Measurements from ENCODE around the gene KCTD18.

The KCTD18 gene

DNA sequence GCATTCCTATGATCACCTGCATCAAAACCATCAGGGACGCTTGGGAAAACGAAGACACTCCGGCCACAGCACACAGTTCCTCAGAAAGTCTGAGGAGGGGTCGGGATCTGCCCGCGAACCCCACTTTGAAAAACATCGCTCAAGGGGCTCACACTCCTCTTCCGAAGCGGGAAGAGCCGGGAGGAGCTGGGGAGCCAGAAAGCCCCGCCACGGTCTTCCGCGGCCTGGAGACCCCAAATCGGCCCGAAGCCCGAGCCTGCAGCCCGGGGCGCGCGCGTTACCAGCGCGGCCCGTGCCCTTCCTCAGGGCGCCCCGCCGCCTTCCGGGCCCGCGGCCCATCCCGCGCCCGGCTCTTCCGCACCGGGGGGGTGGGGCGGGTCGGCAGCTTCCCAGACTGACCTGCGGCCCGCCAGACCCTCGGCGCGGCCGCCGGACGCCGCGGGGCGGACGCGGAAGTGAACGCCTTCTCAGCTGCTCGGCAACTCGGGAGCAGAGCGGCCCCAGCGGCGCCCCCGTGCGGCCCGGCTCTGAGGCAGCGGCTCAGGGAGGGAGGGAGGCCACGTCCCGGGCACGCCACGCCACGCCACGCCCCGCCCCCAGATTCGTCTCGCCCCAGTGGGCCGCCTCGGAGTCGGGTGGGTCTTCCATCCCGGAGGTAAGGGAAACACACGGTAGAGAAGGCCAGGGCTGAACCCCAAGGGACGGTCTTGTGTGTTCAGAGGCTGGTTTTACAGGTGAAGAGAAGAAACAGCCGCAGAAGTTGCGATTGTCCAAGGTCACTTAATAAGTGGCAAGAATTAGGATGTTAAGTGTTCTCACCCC is at the start of gene KCTD18:
Gene KCTD18 (minus strand): TSS at position 457 of the 822 bp plus-strand sequence. CDS start 3,052 bp downstream, outside the sequence.
- H3K27ac ChIP-seq = peak within 1 kb of the TSS; percentile 66
- TF ChIP-seq ZFX (IDR thresholded peaks at IDR 0.05; ENCODE audit: borderline replicate concordance) = no peak
- TF ChIP-seq, protein P1, sequence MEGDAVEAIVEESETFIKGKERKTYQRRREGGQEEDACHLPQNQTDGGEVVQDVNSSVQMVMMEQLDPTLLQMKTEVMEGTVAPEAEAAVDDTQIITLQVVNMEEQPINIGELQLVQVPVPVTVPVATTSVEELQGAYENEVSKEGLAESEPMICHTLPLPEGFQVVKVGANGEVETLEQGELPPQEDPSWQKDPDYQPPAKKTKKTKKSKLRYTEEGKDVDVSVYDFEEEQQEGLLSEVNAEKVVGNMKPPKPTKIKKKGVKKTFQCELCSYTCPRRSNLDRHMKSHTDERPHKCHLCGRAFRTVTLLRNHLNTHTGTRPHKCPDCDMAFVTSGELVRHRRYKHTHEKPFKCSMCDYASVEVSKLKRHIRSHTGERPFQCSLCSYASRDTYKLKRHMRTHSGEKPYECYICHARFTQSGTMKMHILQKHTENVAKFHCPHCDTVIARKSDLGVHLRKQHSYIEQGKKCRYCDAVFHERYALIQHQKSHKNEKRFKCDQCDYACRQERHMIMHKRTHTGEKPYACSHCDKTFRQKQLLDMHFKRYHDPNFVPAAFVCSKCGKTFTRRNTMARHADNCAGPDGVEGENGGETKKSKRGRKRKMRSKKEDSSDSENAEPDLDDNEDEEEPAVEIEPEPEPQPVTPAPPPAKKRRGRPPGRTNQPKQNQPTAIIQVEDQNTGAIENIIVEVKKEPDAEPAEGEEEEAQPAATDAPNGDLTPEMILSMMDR (IDR thresholded peaks at IDR 0.05) = peak; percentile 97

DNA sequence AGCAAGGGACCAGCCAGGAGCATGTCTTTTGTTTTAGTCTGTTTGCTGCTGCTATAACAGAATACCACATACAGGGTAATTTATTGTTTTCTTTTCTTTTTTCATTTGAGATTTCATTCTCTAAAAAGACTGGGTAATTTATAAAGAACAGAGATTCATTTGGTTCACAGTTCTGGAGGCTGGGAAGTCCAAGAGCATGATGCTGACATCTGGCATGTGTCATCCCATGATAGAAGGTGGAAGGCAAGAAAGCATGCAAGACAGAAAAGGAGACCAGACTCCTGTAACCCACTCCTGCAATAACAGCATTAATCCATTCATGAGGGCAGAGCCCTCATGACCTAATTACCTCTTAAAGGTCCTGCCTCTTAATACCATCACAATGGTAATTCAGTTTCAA is 30.9 kb upstream of the KCTD18 start:
- no peak overlapping the region for H3K27ac ChIP-seq
- TF ChIP-seq ZFX (IDR thresholded peaks at IDR 0.05; ENCODE audit: borderline replicate concordance) = no peak
- TF ChIP-seq, protein P1 (IDR thresholded peaks at IDR 0.05) = no peak

DNA sequence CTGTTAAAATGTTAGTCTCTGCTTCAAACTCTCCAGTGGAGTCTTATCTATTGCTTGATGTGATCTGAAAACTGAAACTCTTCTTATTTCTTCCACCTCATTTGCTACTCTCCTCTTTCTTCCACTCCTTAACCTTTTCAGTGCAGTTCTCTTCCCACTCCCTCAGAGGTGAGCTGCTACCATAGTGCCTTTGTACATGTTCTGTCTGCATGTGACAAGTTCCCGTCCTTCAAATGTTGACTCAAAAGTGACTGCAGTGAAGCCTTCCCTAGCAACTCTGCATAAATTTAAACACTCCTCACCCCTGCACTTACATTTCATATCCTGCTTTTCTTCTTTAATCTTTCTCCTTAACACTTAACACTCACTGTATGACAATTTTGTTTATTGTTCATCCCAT is 28.3 kb upstream of the KCTD18 start:
- no peak for TF ChIP-seq ZFX (IDR thresholded peaks at IDR 0.05; ENCODE audit: borderline replicate concordance)
- TF ChIP-seq, protein P1 (IDR thresholded peaks at IDR 0.05) = no peak
- no peak overlapping the region for H3K27ac ChIP-seq

DNA sequence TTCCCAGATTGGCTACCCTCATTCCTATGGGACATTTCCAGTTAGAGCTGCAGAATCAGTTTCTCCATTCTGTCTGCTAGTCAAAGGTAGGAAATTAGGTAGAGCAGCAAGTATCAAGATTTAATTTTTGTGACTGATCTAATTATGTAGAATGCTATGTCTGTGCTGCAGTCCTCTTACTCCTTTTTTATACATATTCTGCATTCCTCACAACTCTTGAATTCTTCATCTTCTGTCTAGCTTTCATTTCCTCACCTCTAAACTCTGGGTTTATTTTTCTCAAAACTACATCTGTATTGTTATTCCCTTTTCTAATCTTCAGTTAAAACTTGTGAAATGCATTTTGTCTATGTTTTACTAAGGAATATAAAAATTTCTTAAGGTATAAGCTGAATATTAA is 24.7 kb upstream of the KCTD18 start:
- TF ChIP-seq ZFX (IDR thresholded peaks at IDR 0.05; ENCODE audit: borderline replicate concordance) = no peak
- no peak overlapping the region for H3K27ac ChIP-seq

DNA sequence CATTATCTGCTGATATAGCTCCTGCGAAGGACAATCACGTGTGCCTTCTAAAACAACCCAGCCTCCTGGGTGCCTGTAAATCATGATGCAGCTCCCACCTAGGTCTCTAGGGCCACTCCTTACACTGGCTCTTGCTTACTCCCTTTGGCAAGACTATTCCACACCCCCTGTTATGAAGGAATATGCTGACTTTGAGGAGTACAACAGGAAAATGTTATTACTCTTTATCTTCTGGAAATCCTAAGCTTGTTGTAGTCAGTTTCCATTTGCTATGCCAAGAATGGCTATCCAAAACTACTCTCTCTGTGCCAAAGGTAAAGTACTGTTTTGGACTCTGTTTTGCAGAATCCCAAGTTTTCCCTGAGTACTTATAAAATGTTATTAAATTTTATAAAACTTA is 23.9 kb upstream of the KCTD18 start:
- TF ChIP-seq ZFX (IDR thresholded peaks at IDR 0.05; ENCODE audit: borderline replicate concordance) = no peak
- TF ChIP-seq, protein P1 (IDR thresholded peaks at IDR 0.05) = no peak

DNA sequence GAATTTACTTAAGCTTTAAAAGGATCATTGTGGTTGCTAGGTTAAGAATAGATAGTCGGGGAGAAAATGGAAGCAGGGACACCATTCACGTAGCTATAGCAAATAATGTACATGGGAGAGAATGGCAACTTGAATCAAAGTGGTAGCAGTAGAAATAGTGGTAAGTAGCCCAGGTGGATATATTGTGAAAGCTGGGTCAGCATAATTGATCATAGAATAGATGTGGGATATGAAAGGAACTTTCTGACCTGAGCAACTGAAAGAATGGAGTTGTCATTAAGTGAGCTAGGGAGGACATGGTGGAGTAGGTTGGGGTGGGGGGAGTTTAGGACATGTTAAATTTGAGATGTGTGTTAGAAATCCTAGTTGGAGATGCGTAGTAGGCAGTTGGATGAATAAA is 18.4 kb upstream of the KCTD18 start:
- no peak overlapping the region for H3K27ac ChIP-seq

More for the DNA sequence above, 23.9 kb upstream of the KCTD18 start:
- no peak overlapping the region for H3K27ac ChIP-seq

DNA sequence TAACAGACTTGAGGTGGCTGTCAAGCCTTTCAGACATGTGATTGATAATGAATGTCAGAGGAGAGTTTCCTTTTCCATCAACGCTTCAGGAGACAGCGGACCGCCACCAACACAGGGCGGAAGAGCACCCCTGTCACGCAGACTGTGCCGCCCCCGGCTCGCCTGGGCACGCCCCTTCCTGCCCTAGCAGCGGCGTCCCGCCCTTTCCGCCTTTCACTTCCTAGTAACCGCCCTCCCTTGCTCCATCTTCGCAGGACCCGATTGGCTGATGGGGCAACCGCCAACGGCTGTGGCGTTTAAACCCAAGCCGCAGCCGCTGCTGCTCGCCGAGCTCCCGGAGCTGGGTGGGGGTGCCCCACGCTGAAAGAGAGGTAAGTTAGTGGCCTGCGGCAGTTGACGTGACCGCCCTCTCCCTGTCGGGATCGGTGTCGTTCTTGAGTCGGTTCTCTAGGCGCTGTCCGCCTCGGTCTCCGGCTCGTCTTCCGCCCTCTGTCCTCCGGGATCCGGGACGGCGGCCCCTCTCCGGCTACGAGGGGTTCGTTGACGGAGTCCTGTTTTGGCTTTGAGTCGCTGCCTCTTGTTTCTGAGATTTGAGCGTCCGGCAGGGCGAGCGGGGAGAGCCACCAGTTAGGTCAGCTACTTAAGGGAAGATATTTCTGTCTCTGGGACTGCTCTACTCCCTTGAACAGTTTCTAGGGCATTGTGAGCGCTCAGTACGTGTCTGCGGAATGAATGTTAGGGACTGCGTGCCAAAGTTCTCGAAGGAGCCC is 16.2 kb upstream of the KCTD18 start, which contains the start of gene SGO2:
Gene SGO2 (plus strand): TSS at position 326 of the 770 bp plus-strand sequence. CDS start 6,769 bp downstream, outside the sequence.
- H3K27ac ChIP-seq = peak within 1 kb of the TSS; percentile 79
- TF ChIP-seq, protein P1 (IDR thresholded peaks at IDR 0.05) = 0 out of 2 replicates have a peak, but pooled peaks have one; percentile 8
- no peak for TF ChIP-seq ZFX (IDR thresholded peaks at IDR 0.05; ENCODE audit: borderline replicate concordance)

More for the DNA sequence above, 18.4 kb upstream of the KCTD18 start:
- no peak for TF ChIP-seq ZFX (IDR thresholded peaks at IDR 0.05; ENCODE audit: borderline replicate concordance)
- TF ChIP-seq, protein P1 (IDR thresholded peaks at IDR 0.05) = no peak

Data from 22Rv1 (cell line).